Body of pancreas (tissue), 4 donors: ENCODE measurements around the gene ZNF576.

Experiments used
- CTCF ChIP-seq, 7 experiments: fragments of 450-650 bp in 4 of 7; fragments of 200-600 bp in 3 of 7; sonication (generic) in 3 of 7; IDR thresholded peaks; one replicate each; pipeline ENCODE4 v1.5.1; 2016 to 2019; ENCODE audit warnings: antibody characterized with exemption in 7 of 7
- POLR2A ChIP-seq, 3 donors: fragments of 450-650 bp; IDR thresholded peaks; one replicate each; pipeline ENCODE4 v1.6.1; 2016; ENCODE audit warnings: antibody characterized with exemption in 3 of 3, mild to moderate bottlenecking in 2 of 3

- TF ChIP-seq CTCF (IDR thresholded peaks at IDR 0.05): peak in 1 of 7 experiments; percentile 4
- peak; percentile 73 to 79 (median 78) for TF ChIP-seq POLR2A (IDR thresholded peaks at IDR 0.05)
These were observed 23.1 kb downstream of the ZNF576 start, which contains the start of gene ZNF428 for GRCh38 chr19:43619262-43620060.
